SW 1271 (cell line): ENCODE data around the gene ELAVL4.

Experiments used
- DNase-seq, 2 experiments: peaks; one replicate each; lab custom pipeline; 2025; lab: John Stamatoyannopoulos, UW

ELAVL4 gene

DNA sequence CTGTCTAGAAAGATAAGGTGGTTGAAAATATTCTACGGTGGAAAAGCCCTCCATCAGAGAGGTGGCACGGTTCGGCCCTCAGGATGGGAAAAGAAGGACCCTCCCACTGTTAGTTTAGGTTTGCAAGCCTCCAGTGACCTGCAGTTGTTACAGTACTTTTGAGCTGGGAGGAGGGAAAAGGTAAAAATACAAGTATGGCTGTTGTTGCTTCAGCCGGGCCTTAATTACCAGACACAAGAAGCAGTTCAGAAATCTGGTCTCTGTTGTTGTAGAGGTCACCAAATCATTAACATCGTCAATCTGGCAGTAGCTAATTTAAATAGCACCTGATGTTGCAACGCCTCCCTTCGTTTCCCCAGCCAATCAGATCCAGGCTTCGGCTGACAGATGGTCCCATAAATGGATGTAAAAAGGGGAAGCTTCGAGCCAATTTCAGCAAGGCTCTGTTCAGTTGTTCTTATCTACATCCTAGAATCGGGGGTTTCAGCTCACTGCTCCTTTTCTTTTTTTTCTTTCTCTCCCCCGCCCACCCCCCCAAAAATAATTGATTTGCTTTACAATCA is at the start of gene ELAVL4:
ELAVL4 (plus strand) TSS at position 424 of the 563 bp plus-strand sequence. CDS start 270 bp downstream, outside the sequence.
- DNase-seq = no peak

DNA sequence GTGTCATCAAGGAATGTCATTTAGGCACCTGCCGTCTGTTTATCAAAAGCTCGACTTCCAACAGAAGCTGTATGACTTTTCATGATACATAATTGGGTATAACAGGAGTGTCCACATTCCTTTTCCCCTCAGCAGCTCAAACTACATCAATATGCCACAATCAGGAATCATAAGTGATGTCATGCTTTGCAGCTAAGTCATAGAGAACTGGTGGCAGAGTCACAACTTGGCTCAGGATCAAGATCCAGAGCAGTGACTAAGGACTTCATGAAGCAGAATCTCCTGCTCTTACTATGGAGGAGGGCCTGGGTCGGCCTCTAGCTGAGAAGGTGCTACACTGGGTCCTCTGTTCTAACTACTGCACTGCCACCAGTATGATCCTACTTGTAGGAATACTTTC is 48.4 kb upstream of the ELAVL4 start:
- DNase-seq = no peak

DNA sequence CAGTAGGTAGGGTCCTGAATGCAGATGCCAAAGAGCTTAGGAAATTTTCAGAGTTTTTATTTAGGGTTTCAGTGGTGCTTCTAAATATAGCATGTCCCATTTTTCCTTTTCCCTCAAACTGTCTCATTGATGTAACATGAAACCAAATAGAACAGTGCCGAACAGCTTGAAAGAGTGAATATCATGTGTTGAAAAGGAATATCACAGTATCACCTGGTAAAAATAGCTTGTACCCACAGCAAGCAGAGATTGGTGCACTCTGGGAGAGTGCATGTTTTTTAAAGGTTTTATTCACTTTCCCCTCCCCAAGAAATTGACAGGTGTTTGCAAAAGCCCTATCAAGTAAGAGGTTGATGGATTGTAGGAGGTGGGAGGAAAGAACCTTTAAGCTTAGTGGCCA is 41.9 kb upstream of the ELAVL4 start:
- no peak for DNase-seq

DNA sequence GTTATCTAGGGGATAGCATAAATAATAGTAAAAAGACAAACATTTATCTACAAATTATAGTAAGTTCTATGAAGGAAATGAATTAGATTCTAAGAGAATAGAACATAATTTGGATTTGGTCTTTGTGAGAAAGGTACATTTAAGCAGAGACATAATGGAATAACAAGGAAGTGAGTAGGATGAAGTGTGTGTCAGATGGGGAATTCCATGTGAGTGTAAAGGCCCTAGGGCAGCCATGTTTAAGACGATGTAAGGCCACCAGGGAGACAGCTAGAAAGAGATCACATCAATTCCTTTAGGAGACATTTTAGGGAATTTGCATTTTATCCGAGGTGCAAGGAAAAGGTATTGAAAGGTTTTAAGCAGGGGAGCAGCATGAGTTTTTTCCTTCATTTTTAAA is 33.8 kb upstream of the ELAVL4 start:
- DNase-seq = no peak

DNA sequence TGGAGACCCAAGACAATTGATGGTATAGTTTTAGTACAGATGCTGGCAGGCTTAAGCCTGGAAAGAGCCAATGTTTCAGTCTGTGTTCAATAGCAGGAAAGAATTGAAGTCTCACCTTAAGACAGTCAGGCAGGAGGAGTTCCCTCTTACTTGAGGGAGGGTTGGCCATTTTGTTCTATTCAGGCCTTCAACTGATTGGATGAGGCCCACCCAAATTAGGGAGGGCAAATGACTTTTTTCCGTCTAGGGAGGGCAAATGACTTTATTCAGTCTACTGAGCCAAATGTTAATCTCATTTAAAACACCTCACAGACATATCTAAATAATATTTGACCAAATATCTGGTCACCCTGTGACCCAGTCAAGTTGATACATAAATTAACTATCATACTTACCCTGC is 31.4 kb upstream of the ELAVL4 start:
- DNase-seq = no peak

DNA sequence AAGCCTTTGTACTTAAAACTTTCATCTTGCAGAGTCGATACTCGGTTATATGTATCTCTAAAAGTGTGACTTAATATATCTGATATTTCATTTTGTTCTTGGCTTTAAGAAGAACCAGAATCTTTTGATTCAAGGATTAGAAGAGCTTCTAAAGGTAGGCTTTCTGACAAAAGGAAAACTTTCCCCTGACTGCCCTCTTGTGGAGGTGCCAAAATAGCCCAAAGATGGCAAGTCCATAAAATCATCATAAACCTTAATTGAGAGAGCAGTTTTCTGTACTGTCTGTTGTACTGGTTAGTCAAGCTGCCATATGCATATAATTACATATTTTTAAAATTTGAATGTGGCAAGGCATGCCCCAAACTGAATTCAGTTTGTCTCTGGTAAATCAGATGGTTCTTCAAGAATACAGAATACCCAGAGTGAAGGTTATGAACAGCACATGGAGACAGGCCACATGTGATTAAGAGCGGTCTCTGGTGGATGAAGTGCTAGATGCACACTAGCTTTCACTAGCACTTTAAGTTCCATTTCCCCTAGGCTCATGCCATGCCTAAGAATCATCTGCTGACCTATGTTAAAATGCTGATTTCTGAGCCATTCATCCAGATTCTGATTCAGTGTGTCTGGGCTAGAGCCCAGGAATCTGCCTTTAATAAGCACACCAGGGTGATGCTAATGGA is 27.7 kb upstream of the ELAVL4 start:
- DNase-seq = peak in 1 of 2 experiments; percentile 12

DNA sequence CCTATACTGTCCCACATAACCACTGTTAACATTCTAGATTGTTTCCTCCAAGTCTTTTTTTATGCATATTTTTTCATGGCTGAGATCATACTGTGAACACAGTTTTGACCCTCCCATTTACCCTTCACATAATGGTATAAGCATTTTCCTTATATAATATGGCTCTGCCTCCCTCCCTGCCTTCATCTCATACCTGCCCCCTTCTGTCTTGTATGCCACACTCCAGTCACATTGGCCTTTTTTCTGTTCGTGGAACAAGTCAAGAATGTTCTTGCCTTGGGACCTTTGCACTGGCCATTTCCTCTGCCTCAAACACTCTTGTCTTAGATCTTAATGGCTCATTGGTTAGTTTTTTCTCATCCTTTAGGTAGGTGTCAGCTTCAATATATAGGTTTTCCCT is 24.3 kb upstream of the ELAVL4 start:
- DNase-seq = no peak

DNA sequence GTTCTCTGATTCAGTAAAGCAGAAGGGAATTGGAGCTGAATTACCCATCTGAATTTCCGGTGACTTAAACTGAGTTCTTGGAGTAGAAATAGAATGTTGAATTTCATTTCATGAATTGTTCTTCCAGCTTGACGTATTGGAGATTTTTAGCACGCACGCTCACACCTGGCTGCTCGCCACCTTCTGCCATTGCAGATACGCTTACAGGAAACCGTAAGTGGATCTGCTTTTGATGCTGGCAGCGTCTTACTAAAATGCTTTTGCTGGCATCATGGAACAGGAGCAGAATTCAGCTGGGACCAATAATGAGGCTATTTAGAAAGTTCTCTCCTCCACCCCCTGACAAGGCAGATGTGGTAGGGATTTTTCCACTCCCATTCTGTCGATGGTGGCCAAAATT is 17.7 kb upstream of the ELAVL4 start:
- DNase-seq = no peak

DNA sequence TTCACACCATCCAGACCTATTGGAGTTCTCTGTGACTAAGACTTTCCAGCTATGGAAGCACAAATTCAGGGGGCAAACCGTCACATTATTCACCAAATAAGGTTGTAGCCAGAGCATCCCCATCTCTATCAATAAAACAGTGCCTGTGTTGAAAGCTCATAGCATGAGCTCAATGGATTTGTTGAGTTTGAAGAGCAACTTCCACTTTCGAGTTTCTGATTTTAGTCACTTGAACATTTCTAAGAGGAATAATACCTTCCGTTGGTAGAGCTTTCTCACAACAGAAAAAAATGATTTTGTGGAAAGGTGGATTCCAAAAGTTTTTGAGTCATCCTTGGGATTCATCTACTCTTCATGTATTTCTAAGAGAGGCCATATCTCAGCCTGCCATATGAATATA is 13.0 kb upstream of the ELAVL4 start:
- DNase-seq = no peak

DNA sequence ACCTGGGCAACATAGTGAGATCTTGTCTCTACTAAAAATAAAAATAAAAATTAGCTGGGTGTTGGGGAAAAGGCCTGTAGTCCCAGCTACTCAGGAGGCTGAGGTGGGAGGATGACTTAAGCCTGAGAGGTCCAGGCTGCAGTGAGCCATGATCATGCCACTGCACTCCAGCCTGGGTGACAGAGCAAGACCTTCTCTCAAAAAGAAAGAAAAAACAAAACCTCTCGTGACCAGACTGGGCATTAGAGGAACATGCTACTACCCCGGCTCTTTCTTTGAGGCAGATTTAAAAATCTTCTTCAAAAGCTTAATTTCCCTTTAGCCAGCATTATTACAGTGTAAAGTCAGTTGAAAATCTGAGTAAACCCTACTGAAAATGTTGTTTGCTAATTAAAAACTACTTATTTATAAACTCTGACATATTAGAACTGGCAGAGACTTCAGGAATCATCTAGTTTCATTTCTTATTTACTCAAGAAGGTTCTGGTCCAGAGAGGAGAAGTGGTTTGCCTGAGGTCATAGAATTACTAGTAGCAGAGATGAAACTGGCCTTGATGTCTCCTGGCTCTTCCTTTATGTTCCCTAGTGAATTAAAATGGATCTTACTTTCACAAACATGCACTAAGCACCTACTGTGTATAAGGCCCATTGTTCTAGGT is 11.6 kb upstream of the ELAVL4 start:
- DNase-seq = no peak

DNA sequence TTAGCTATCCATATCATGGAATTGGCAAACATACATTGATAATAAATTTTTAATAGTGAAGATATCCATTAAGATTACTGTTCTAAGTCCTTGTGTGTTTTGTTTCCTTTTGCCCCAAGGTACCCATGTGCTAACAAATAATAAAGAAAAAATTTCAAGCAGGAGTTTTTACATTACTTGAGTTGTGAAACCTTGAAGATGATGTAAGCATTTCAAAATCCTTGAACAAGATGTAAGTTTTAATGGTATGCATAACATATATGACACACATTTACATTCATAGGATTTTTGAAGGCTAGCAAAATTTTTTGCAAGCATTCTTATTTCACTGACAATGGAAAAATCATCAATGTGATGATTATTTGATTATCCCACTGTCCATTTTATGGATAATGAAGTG is 10.9 kb upstream of the ELAVL4 start:
- DNase-seq = no peak

DNA sequence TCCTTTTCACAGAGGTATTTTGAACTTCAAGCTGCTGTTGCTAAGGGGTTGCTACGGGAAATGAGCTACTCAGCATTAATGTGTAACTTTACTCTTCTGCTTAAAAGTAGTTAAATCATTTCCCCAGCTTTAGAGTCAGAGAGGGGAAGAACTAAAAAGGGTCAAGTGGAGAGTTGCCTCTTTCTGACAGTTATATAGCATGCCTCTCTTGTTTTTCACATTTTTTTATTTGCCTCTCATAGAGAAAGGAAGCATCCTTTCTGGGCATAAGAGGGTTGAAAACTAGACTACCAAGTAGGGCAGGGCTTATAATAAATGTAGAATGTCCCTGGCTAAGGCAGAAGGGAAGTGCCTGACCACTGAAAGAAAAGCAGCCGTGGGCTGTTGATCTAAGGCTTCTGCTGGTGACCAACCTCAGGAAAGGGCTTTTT is 10.1 kb upstream of the ELAVL4 start:
- no peak for DNase-seq

DNA sequence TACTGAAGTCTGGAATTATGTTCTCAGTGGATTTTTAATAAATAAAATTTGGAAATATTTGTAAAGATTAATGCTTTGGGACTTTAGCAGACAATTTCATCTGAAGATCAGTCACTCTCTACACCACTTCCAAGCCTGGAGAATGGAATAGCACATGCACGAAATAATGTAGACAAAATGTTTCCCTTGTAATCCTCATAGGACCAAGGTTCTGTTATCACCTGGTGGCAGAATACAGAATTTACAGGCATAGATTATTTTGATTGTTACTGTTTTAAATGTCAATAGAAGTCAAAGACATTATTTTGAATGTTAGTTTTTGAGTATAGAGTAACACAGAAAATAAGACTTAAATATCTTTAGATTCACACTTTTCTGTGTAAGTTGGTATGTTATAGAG is 9.1 kb upstream of the ELAVL4 start:
- DNase-seq = no peak

DNA sequence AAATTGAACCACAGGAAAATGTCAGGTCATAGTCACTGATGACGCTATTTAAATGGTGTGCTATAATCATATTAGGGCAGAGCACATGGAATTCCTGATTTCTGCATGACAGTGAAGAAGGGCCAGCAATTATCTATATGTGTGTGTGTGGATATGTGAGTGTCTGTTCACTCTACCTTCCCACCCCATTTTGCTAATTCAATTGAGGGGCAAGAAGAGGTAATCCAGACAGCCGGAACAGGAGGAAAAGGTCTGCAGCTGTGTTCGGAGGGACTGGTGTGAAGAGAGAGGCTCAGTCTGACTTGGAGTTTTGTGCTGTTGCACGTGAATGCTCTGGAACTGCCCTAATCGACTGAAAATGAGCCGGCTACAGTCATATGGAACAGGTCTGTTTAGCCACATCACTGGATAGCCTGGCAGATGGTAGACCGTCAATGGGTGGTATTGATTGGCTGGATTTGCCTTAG is 5.1 kb upstream of the ELAVL4 start:
- DNase-seq = no peak

DNA sequence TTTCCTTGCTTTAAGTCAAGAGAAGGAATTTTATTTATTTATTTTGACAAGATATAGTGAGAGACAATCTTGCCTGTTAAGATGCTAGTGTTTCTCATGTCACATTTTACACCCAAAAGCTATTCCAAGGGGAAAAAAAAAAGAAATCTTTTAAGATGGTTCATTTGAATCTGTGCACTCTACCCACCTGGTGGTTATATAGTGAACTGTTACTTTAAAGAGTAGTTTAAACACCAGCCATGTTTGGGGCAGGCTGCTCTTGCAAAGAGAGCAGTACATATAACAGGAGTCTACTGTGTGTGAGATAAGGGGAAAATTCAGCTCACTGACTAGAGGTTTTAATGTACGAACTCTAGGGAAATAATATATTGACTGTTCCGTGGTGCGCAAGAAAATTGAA is 3.3 kb upstream of the ELAVL4 start:
- no peak for DNase-seq

DNA sequence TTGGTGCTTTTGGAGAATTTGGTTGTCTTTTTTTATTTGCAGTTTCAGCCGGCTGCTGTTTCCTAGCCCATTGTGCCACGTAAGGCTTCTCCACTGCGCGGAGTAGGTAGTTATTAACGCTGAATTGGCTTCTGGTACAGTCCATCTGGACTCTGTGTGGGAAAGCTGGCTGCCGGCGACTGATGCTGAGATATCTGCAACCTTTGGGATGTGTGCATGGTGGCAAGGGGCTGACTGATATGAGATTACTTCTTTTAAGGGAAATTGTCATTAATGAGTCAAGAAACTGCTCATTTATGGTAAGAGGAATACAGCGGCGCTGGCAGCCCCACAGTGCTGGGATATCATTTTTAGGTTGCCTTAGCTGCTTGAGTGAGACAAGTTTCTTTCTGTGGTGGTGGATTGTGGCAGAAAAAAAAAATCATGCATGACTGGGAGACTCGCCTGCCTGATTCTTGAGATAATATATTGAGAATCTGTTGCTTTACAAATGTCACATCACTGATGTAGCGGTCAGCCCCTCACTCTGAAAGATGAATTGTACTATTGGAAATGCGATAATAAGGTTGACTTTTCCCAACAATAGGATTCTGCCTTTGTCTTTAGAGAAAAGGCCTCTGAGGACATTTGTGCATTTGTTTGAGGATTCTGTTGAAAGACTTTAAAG is 2.5 kb upstream of the ELAVL4 start:
- DNase-seq = no peak

DNA sequence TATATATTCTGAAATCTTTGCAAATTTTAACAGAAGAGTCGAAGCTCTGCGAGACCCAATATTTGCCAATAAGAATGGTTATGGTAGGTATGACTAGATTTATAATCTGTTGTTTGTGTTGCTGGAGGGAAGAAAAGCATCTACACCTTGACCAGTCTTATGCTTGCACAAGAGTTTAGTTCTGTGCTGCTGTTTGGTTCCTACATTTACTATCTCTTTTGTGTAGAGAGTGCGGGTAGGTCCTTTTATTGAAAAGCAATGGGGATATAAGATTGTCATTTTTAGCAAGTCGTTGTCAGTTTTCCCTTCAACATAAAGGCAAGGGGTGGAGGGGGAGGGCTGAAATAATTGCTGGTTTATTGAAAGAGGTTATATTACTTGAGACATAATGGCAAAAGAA is 396 bp downstream of the ELAVL4 start:
- no peak for DNase-seq

DNA sequence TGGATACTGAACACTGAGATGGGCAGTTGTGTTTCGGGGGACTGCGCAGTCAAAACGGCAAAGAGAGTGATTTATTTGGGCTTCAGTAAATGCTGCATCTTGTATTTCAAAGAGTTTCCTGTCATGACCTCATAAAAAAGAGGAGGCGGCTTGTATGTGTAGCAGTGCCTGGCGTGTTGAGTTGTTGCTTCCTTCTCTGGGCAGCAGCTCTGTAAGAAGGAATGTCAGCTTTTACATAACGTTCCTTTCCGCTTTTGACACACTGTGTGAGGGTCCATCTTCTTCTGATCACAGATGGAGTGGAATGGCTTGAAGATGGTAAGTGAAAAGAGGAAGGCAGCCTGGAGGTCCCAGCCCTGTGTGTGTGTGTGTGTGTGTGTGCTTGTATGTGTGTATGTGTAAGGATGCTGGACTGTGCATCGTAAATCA is 941 bp downstream of the ELAVL4 start:
- DNase-seq = no peak

DNA sequence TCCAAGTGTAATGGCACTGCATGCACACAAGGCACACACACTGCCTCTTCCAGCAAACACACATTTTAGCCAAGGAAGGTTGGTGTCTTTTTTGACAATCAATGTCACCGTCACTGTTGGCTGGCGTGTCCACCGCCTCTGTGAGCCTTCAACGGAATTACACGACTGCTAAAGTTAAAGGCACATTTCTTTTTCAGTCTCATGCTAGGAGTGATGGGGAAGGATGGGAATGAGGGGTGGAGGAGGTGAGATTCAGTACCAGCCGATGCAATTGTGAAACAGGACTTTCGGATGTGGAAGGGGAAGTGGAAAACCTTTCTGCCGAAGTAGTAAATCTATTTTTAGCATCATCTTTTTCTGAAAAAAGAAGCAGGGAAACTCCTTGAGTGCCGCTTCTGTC is 1.4 kb downstream of the ELAVL4 start:
- no peak for DNase-seq

DNA sequence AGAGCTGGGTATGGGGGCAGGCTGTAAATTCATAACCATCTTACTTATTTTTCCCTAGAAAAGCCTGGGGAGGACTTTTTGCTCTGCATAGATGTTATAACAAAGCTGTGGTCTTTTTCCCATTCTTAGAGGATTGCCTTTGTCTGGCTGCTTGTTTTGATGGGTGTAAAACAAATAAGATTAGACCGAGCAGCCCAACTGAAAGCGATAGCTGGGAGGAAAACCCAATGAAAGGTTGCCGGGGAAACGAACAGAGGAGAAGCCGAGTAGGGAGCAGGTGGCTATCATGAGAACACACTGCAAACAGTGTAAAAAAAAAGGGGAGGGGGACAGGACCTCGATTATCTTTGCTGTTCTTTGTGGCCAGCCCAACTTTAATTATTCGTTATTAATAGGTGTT is 1.9 kb downstream of the ELAVL4 start:
- DNase-seq = no peak

DNA sequence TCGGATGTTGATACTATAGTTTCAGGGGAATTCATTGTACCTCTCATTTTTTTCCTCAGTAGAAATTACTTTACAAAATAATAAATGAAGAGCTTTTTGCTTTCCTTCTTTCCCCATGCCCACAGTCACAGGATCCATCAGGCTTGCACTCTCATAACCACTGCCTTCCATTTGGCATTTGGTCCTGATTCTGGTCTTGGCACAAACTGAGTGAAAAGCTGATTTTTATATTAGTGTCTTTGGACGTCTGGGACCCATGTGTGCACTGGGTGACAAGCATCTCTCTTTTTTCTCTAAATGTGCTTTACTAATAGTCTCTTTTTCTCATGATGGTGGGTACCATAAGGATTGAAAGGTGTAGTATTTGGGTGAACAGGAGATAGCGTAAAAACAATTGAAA is 2.8 kb downstream of the ELAVL4 start:
- no peak for DNase-seq

DNA sequence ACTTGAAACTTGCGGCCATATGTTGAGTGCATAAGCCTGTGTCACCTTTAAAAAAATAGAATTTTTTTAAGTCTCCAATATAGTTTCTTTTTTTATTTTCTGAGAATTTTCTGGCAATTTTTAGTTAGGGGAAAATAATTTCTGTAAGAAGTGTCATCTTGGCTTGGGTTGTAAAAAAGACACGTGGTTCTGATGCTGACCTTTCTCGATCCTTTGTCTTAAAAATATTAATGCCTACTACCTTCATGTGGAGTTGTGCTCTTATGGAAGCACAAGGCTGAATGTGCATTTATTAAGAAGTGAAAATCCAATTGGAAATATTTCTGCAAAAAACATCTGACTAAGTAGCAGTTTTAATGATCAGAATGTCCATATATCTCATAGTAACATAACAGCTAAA is 3.5 kb downstream of the ELAVL4 start:
- no peak for DNase-seq

DNA sequence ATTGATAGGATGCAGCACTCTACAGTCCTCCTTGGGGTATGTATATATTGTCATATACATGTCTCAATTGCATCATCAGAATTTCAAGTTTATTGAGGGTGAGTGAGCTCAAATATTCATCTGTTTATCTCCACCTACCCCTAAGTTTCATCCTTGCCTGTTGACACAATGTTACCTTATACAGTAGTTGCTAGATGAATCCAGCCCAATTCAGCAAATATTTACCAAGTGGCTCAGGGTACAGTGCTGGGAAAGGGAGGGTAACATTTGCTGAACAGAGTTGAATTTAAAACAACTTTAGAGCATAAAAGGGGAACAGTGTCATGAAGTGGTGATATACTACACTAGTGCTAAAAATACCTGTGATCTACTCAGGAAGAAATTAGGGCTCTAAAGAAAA is 14.4 kb downstream of the ELAVL4 start:
- no peak for DNase-seq
